Measurements from ENCODE around the gene BRDT. TPM values are rescaled to one million over a fixed set of nuclear protein-coding genes. Genes with fewer than 3 reads are reported as not detected.

Gene BRDT
- total and polyA plus RNA-seq, 8 donors, result 0.19 to 0.38 TPM; not detected in 6

GRCh38 chr1:91948097-91948496, 1.1 kb upstream of the BRDT start:
- Histone ChIP-seq H3K27me3 (no peaks in the 10 kb centered on the region), H3K4me3 (no peak overlapping the region)
- no peak for DNase-seq

GRCh38 chr1:91948501-91949355, 473 bp upstream of the BRDT start:
- no peak for TF ChIP-seq CTCF (IDR thresholded peaks at IDR 0.05)
- ATAC-seq, result peak; percentile 63
- DNase-seq, result no peak

More at GRCh38 chr1:91948097-91948496, 1.1 kb upstream of the BRDT start:
- Histone ChIP-seq H3K4me1 (no peaks in the 10 kb centered on the region), H3K36me3 (no peaks in the 10 kb centered on the region), H3K27ac (no peak overlapping the region), H3K9me3 (no peaks in the 10 kb centered on the region)
- intact Hi-C loops (cut with DNase I), result no loop called here
- ATAC-seq, result no peak
- no peak for TF ChIP-seq CTCF (IDR thresholded peaks at IDR 0.05)

GRCh38 chr1:91952187-91952586, 3.0 kb downstream of the BRDT start:
- DNase-seq (no peak), ATAC-seq (no peak)
- Histone ChIP-seq H3K36me3 (no peaks in the 10 kb centered on the region), H3K4me1 (no peaks in the 10 kb centered on the region), H3K9me3 (no peaks in the 10 kb centered on the region), H3K27ac (no peak overlapping the region), H3K4me3 (no peak overlapping the region), H3K27me3 (no peaks in the 10 kb centered on the region)
- TF ChIP-seq CTCF (IDR thresholded peaks at IDR 0.05), result no peak
- intact Hi-C loops (cut with DNase I), result no loop called here

More at GRCh38 chr1:91948501-91949355, 473 bp upstream of the BRDT start:
- Histone ChIP-seq H3K27me3 (no peaks in the 10 kb centered on the region), H3K4me1 (no peaks in the 10 kb centered on the region), H3K4me3 (no peak overlapping the region), H3K9me3 (no peaks in the 10 kb centered on the region), H3K27ac (no peak overlapping the region), H3K36me3 (no peaks in the 10 kb centered on the region)
- intact Hi-C loops (cut with DNase I), result no loop called here

- no peaks in the 10 kb centered on the region for H3K36me3 ChIP-seq
- no peaks in the 10 kb centered on the region for H3K27me3 ChIP-seq
- no peak for TF ChIP-seq CTCF (IDR thresholded peaks at IDR 0.05)
- DNase-seq (no peak), ATAC-seq (no peak)
- no peaks in the 10 kb centered on the region for H3K9me3 ChIP-seq
- intact Hi-C loops (cut with DNase I), result no loop called here
- H3K4me1 ChIP-seq, result no peaks in the 10 kb centered on the region
- no peak overlapping the region for H3K27ac ChIP-seq
- no peak overlapping the region for H3K4me3 ChIP-seq
Observed at GRCh38 chr1:91958926-91959325, 9.7 kb downstream of the BRDT start.

- Histone ChIP-seq H3K4me1 (no peaks in the 10 kb centered on the region), H3K36me3 (no peaks in the 10 kb centered on the region), H3K27ac (no peak overlapping the region), H3K27me3 (no peaks in the 10 kb centered on the region), H3K9me3 (no peaks in the 10 kb centered on the region), H3K4me3 (no peak overlapping the region)
- no peak for ATAC-seq
- intact Hi-C loops (cut with DNase I), result no loop called here
- DNase-seq, result no peak
- no peak for TF ChIP-seq CTCF (IDR thresholded peaks at IDR 0.05)
Observed at GRCh38 chr1:91968334-91968733, 19.1 kb downstream of the BRDT start.
